ENCODE measurements around the gene AGAP1. TPM values are rescaled to one million over a fixed set of nuclear protein-coding genes. Genes with fewer than 3 reads are reported as not detected.

Gene AGAP1
- total RNA-seq, 1 donor from 2014 or later: 44.0 TPM

GRCh38 chr2:235614900-235615712 is 121.3 kb downstream of the AGAP1 start:
- H3K9me3 Mint-ChIP-seq: peaks cover 5% of the 10 kb centered on the region

GRCh38 chr2:235616885-235617284 is 123.0 kb downstream of the AGAP1 start:
- Mint-ChIP-seq H3K9me3 (peaks cover 5% of the 10 kb centered on the region), H3K36me3 (peaks cover 2% of the 10 kb centered on the region), H3K27me3 (ENCODE audit: low read depth) (no peaks in the 10 kb centered on the region), H3K27ac (no peak overlapping the region), H3K4me1 (peaks cover 3% of the 10 kb centered on the region), H3K4me3 (no peak overlapping the region)
- TF ChIP-seq CTCF (IDR thresholded peaks at IDR 0.05; ENCODE audit: unreplicated experiment): no peak
- DNase-seq (ENCODE audit: low spot score in 2 of 2, unreplicated experiment in 2 of 2): no peak

More at GRCh38 chr2:235614900-235615712, 121.3 kb downstream of the AGAP1 start:
- Mint-ChIP-seq H3K4me3 (no peak overlapping the region), H3K27me3 (ENCODE audit: low read depth) (no peaks in the 10 kb centered on the region), H3K4me1 (peaks cover 5% of the 10 kb centered on the region), H3K36me3 (peaks cover 2% of the 10 kb centered on the region), H3K27ac (no peak overlapping the region)
- no peak for TF ChIP-seq CTCF (IDR thresholded peaks at IDR 0.05; ENCODE audit: unreplicated experiment)
- no peak for DNase-seq (ENCODE audit: low spot score in 2 of 2, unreplicated experiment in 2 of 2)

- TF ChIP-seq CTCF (IDR thresholded peaks at IDR 0.05; ENCODE audit: unreplicated experiment): no peak
- Mint-ChIP-seq H3K4me3 (no peak overlapping the region), H3K27me3 (ENCODE audit: low read depth) (no peaks in the 10 kb centered on the region), H3K4me1 (no peaks in the 10 kb centered on the region), H3K27ac (no peak overlapping the region), H3K36me3 (peaks cover 2% of the 10 kb centered on the region), H3K9me3 (peaks cover 5% of the 10 kb centered on the region)
- no peak for DNase-seq (ENCODE audit: low spot score in 2 of 2, unreplicated experiment in 2 of 2)
Observed at GRCh38 chr2:235618039-235618438, 124.2 kb downstream of the AGAP1 start.

- peaks cover 2% of the 10 kb centered on the region for H3K36me3 Mint-ChIP-seq
- H3K4me3 Mint-ChIP-seq: no peak overlapping the region
- no peak for TF ChIP-seq CTCF (IDR thresholded peaks at IDR 0.05; ENCODE audit: unreplicated experiment)
Observed at GRCh38 chr2:235619544-235619943, 125.7 kb downstream of the AGAP1 start.

GRCh38 chr2:235621736-235622135 is 127.9 kb downstream of the AGAP1 start:
- no peak for TF ChIP-seq CTCF (IDR thresholded peaks at IDR 0.05; ENCODE audit: unreplicated experiment)
- H3K9me3 Mint-ChIP-seq: peaks cover 9% of the 10 kb centered on the region
- H3K36me3 Mint-ChIP-seq: peaks cover 2% of the 10 kb centered on the region
- no peak overlapping the region for H3K4me3 Mint-ChIP-seq
- no peaks in the 10 kb centered on the region for H3K27me3 Mint-ChIP-seq (ENCODE audit: low read depth)
- no peak for DNase-seq (ENCODE audit: low spot score in 2 of 2, unreplicated experiment in 2 of 2)
- H3K27ac Mint-ChIP-seq: no peak overlapping the region
- no peaks in the 10 kb centered on the region for H3K4me1 Mint-ChIP-seq

More at GRCh38 chr2:235619544-235619943, 125.7 kb downstream of the AGAP1 start:
- no peak for DNase-seq (ENCODE audit: low spot score in 2 of 2, unreplicated experiment in 2 of 2)
- Mint-ChIP-seq H3K4me1 (no peaks in the 10 kb centered on the region), H3K9me3 (peaks cover 5% of the 10 kb centered on the region), H3K27ac (no peak overlapping the region), H3K27me3 (ENCODE audit: low read depth) (no peaks in the 10 kb centered on the region)

Data from mesothelial cell of epicardium (in vitro differentiated cells).